HG02763 (cell line): ENCODE data around the gene SNAI3.
A peak's percentile ranks its signal among the peaks of the same experiment; 100 is the strongest.

ENCODE experiments used
- ATAC-seq: cut with Tn5 transposase; IDR thresholded peaks from one replicate; pipeline ENCODE4 v1.9.1; 2021; ENCODE audit warnings: mild to moderate bottlenecking, moderate library complexity; ENCODE audit not compliant: unreplicated experiment

The SNAI3 gene

GRCh38 chr16:88686439-88687253, at the start of gene SNAI3:
Gene SNAI3 (minus strand): TSS chr16:88686507. CDS start chr16:88686406, 101 bp downstream.
- ATAC-seq: peak; percentile 70

GRCh38 chr16:88736088-88736487, 49.8 kb upstream of the SNAI3 start:
- ATAC-seq: no peak

GRCh38 chr16:88735616-88736015, 49.3 kb upstream of the SNAI3 start:
- no peak for ATAC-seq

- no peak for ATAC-seq
These were observed 48.8 kb upstream of the SNAI3 start for GRCh38 chr16:88735121-88735520.

GRCh38 chr16:88734361-88734728, 48.0 kb upstream of the SNAI3 start:
- ATAC-seq: no peak

- no peak for ATAC-seq
These were observed 47.5 kb upstream of the SNAI3 start for GRCh38 chr16:88733630-88734360.

- ATAC-seq: no peak
These were observed 46.6 kb upstream of the SNAI3 start for GRCh38 chr16:88732961-88733294.

GRCh38 chr16:88732172-88732960, 46.1 kb upstream of the SNAI3 start:
- no peak for ATAC-seq

- no peak for ATAC-seq
These were observed 45.4 kb upstream of the SNAI3 start for GRCh38 chr16:88731699-88732098.

- ATAC-seq: no peak
These were observed 44.6 kb upstream of the SNAI3 start for GRCh38 chr16:88730632-88731607.

GRCh38 chr16:88727871-88728270, 41.6 kb upstream of the SNAI3 start:
- ATAC-seq: no peak

GRCh38 chr16:88726981-88727380, 40.7 kb upstream of the SNAI3 start:
- ATAC-seq: no peak

- ATAC-seq: no peak
These were observed 40.1 kb upstream of the SNAI3 start for GRCh38 chr16:88726408-88726749.

- ATAC-seq: no peak
These were observed 39.5 kb upstream of the SNAI3 start for GRCh38 chr16:88725609-88726407.

GRCh38 chr16:88724855-88725555, 38.7 kb upstream of the SNAI3 start:
- no peak for ATAC-seq

GRCh38 chr16:88723911-88724310, 37.6 kb upstream of the SNAI3 start:
- ATAC-seq: no peak

- no peak for ATAC-seq
These were observed 37.2 kb upstream of the SNAI3 start for GRCh38 chr16:88723507-88723887.

GRCh38 chr16:88722784-88723506, 36.6 kb upstream of the SNAI3 start:
- ATAC-seq: no peak
